PFSK-1 (cell line): ENCODE measurements around the gene MIPOL1.

Source experiments
- FOXP2 ChIP-seq: optimal IDR thresholded peaks from 2 replicates; pipeline ENCODE3; 2011; ENCODE audit warnings: borderline replicate concordance, control low read depth, inconsistent platforms; ENCODE audit not compliant: insufficient read depth; ENCODE audit errors: extremely low read length, extremely low read depth
- POLR2AphosphoS5 ChIP-seq: IDR thresholded peaks from 2 replicates; pipeline ENCODE4 v1.6.1; 2012; ENCODE audit warnings: low read depth, mild to moderate bottlenecking, control low read depth, low read length, moderate library complexity
- SIN3A ChIP-seq: IDR thresholded peaks from 2 replicates; pipeline ENCODE4 v1.6.1; 2012; ENCODE audit warnings: mild to moderate bottlenecking, low read length, moderate library complexity, borderline replicate concordance; ENCODE audit not compliant: insufficient read depth
- TAF1 ChIP-seq: IDR thresholded peaks from 2 replicates; pipeline ENCODE4 v1.6.1; 2012; ENCODE audit warnings: low read length, control low read depth, borderline replicate concordance; ENCODE audit not compliant: insufficient read depth
- TF ChIP-seq, protein P1 (sequence below), 2 experiments: IDR thresholded peaks; 2 replicates each; pipeline versions ENCODE4 v1.6.1 to v1.8.0; 2011 to 2012; ENCODE audit warnings: low read depth in 2 of 2, low read length in 2 of 2, control low read depth in 1 of 2, inconsistent platforms in 1 of 2, mild to moderate bottlenecking in 1 of 2, moderate library complexity in 1 of 2; ENCODE audit not compliant: insufficient read depth in 1 of 2

Gene MIPOL1

DNA sequence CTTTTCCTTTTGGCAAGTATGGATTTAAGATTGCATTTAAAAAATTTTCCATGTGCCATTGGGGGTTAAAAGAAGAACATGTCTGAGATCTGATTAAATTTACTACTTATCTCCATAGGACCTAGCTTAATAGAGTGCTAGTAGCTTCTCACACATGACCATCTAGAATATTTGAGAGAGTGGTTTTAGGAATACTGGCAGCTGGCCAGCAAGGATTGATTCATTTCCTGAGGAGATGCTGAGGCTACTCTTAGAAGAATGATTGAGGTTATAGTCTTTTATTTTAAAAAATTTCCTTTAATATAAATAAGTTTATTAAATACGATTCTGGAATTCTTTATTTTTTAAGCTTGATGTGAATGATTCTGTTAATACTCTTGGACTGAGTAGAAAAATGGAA lies 56.2 kb downstream of the MIPOL1 start:
- TF ChIP-seq, protein P1, sequence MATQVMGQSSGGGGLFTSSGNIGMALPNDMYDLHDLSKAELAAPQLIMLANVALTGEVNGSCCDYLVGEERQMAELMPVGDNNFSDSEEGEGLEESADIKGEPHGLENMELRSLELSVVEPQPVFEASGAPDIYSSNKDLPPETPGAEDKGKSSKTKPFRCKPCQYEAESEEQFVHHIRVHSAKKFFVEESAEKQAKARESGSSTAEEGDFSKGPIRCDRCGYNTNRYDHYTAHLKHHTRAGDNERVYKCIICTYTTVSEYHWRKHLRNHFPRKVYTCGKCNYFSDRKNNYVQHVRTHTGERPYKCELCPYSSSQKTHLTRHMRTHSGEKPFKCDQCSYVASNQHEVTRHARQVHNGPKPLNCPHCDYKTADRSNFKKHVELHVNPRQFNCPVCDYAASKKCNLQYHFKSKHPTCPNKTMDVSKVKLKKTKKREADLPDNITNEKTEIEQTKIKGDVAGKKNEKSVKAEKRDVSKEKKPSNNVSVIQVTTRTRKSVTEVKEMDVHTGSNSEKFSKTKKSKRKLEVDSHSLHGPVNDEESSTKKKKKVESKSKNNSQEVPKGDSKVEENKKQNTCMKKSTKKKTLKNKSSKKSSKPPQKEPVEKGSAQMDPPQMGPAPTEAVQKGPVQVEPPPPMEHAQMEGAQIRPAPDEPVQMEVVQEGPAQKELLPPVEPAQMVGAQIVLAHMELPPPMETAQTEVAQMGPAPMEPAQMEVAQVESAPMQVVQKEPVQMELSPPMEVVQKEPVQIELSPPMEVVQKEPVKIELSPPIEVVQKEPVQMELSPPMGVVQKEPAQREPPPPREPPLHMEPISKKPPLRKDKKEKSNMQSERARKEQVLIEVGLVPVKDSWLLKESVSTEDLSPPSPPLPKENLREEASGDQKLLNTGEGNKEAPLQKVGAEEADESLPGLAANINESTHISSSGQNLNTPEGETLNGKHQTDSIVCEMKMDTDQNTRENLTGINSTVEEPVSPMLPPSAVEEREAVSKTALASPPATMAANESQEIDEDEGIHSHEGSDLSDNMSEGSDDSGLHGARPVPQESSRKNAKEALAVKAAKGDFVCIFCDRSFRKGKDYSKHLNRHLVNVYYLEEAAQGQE (IDR thresholded peaks at IDR 0.05; ENCODE audit: insufficient read depth in 1 of 2, low read depth in 2 of 2, low read length in 2 of 2) = no peak
- no peak for TF ChIP-seq SIN3A
- no peak for TF ChIP-seq FOXP2
- no peak for TF ChIP-seq POLR2AphosphoS5
- no peak for TF ChIP-seq TAF1

DNA sequence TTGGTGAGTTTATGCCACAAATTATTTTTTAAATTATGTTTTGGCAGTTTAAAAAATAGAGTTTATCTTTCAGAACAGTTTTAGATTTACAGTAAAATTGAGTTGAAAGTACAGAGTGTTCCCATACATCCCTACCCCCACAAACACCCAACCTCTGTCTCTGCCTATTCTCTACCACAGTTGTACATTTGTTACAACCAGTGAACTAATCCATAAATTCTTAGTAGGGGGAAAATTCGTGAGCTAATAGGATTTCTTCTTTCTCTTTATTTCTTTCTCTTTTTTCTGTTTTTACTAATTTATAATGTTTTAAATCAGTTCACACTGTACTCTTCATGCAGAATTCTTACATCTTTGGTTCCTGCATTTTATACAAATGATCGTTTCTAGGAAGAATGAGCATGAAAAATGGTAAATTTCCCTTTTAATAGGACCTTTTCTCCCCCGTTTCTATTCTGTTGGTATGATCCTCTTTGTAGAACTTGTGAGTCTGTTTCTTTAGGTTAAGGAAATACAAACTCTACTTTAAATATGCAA lies 56.7 kb downstream of the MIPOL1 start:
- TF ChIP-seq SIN3A = no peak

GRCh38 chr14:37257501-37258070 lies 59.8 kb downstream of the MIPOL1 start:
- TF ChIP-seq POLR2AphosphoS5 = no peak
- TF ChIP-seq FOXP2 = no peak
- TF ChIP-seq, protein P1 (IDR thresholded peaks at IDR 0.05; ENCODE audit: insufficient read depth in 1 of 2, low read depth in 2 of 2, low read length in 2 of 2) = no peak
- no peak for TF ChIP-seq SIN3A
- no peak for TF ChIP-seq TAF1

DNA sequence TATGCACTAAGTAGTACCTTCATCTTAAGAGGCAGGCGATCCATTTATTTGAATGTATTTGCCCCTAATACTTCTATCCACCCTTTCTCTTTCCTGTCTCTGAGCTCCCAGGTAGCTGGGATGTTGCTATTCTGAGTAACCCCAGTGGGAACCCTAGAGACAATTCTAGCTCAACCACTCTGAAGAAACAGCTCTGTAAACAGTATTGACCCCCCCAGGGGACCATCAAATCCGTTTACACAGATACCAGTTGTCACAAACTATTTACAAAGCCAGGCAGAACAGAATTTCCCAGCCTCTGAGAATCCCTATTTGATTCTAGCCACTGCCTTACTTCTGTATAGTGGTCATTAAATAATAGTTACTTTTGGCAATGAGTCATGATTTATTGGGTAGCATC lies 64.9 kb downstream of the MIPOL1 start:
- TF ChIP-seq POLR2AphosphoS5 = no peak
- TF ChIP-seq FOXP2 = no peak
- TF ChIP-seq, protein P1 (IDR thresholded peaks at IDR 0.05; ENCODE audit: insufficient read depth in 1 of 2, low read depth in 2 of 2, low read length in 2 of 2) = no peak
- no peak for TF ChIP-seq TAF1
- no peak for TF ChIP-seq SIN3A

DNA sequence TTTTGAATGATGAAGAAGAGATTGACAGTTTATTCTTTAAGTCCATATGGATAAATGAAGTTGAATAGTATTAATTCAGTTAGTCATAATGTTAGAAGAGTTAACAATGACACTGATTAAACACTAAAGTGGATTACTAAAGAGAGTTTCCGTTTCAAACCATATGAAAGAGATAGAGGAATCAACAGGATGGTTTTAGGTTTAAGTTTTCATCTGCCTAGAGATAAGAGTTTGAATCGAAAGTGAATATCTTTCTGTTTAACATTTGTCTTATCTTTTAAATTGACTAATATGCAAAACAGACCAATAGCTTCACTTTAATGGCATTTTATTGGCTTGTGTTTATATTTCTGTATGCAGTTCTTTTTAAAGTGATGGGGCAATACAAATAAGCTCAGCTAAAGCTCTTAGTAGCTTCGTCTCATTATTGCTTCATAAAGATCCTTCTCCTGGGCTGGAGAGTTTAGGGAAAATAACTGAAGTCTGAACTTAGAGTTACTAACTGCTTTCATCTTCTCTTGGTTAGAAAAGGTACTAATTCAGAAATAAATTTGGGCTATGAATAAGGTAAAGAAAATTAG lies 66.0 kb downstream of the MIPOL1 start:
- TF ChIP-seq POLR2AphosphoS5 (no peak), SIN3A (no peak), TAF1 (no peak), FOXP2 (no peak)
- TF ChIP-seq, protein P1 (IDR thresholded peaks at IDR 0.05; ENCODE audit: insufficient read depth in 1 of 2, low read depth in 2 of 2, low read length in 2 of 2) = no peak
